ENCODE data around the gene PM20D1.

The PM20D1 gene

GRCh38 chr1:205786601-205787000 is 63.3 kb downstream of the PM20D1 start:
- DNase-seq (ENCODE audit: low spot score in 2 of 2) (no peak), ATAC-seq (ENCODE audit: low read depth) (no peak)
- H3K27me3 Mint-ChIP-seq = no peaks in the 10 kb centered on the region
- H3K9me3 Mint-ChIP-seq = no peaks in the 10 kb centered on the region
- H3K27ac Mint-ChIP-seq = no peak overlapping the region
- no peak overlapping the region for H3K4me3 Mint-ChIP-seq
- peaks cover under 1% of the 10 kb centered on the region for H3K4me1 Mint-ChIP-seq
- H3K36me3 Mint-ChIP-seq = peaks cover 11% of the 10 kb centered on the region

- no peak for ATAC-seq (ENCODE audit: low read depth)
- H3K27ac Mint-ChIP-seq = no peak overlapping the region
- H3K4me1 Mint-ChIP-seq = no peaks in the 10 kb centered on the region
- H3K4me3 Mint-ChIP-seq = no peak overlapping the region
- H3K36me3 Mint-ChIP-seq = peaks cover 9% of the 10 kb centered on the region
- H3K27me3 Mint-ChIP-seq = no peaks in the 10 kb centered on the region
- no peak for DNase-seq (ENCODE audit: low spot score in 2 of 2)
- no peaks in the 10 kb centered on the region for H3K9me3 Mint-ChIP-seq
These were observed 64.5 kb downstream of the PM20D1 start for GRCh38 chr1:205785446-205785845.

GRCh38 chr1:205783904-205784303 is 66.0 kb downstream of the PM20D1 start:
- no peaks in the 10 kb centered on the region for H3K4me1 Mint-ChIP-seq
- no peak for ATAC-seq (ENCODE audit: low read depth)
- no peak overlapping the region for H3K4me3 Mint-ChIP-seq
- no peaks in the 10 kb centered on the region for H3K27me3 Mint-ChIP-seq
- no peaks in the 10 kb centered on the region for H3K36me3 Mint-ChIP-seq
- H3K27ac Mint-ChIP-seq = no peak overlapping the region
- no peaks in the 10 kb centered on the region for H3K9me3 Mint-ChIP-seq
- no peak for DNase-seq (ENCODE audit: low spot score in 2 of 2)

- ATAC-seq (ENCODE audit: low read depth) (no peak), DNase-seq (ENCODE audit: low spot score in 2 of 2) (no peak)
- H3K4me1 Mint-ChIP-seq = no peaks in the 10 kb centered on the region
- no peaks in the 10 kb centered on the region for H3K36me3 Mint-ChIP-seq
- no peaks in the 10 kb centered on the region for H3K9me3 Mint-ChIP-seq
- H3K27ac Mint-ChIP-seq = no peak overlapping the region
- no peak overlapping the region for H3K4me3 Mint-ChIP-seq
- H3K27me3 Mint-ChIP-seq = no peaks in the 10 kb centered on the region
These were observed 66.5 kb downstream of the PM20D1 start for GRCh38 chr1:205783433-205783795.

GRCh38 chr1:205782627-205783432 is 67.1 kb downstream of the PM20D1 start:
- ATAC-seq (ENCODE audit: low read depth) (no peak), DNase-seq (ENCODE audit: low spot score in 2 of 2) (no peak)
- Mint-ChIP-seq H3K4me1 (peaks cover 4% of the 10 kb centered on the region), H3K36me3 (no peaks in the 10 kb centered on the region), H3K27ac (no peak overlapping the region), H3K9me3 (no peaks in the 10 kb centered on the region), H3K4me3 (no peak overlapping the region), H3K27me3 (no peaks in the 10 kb centered on the region)

- Mint-ChIP-seq H3K36me3 (no peaks in the 10 kb centered on the region), H3K27ac (no peak overlapping the region), H3K27me3 (no peaks in the 10 kb centered on the region), H3K4me1 (peaks cover 11% of the 10 kb centered on the region), H3K4me3 (no peak overlapping the region), H3K9me3 (no peaks in the 10 kb centered on the region)
- ATAC-seq (ENCODE audit: low read depth) (no peak), DNase-seq (ENCODE audit: low spot score in 2 of 2) (no peak)
These were observed 69.6 kb downstream of the PM20D1 start for GRCh38 chr1:205780335-205780734.
